Liver (tissue), 9 donors: ENCODE data around the gene MED12L. TPM values are rescaled to one million over a fixed set of nuclear protein-coding genes. Genes with fewer than 3 reads are reported as not detected.

ENCODE experiments used
- DNase-seq: peaks from one replicate; pipeline ENCODE4 v3.0.0-alpha.2; 2017; ENCODE audit warnings: low spot score
- H3K27ac ChIP-seq, 2 donors: one replicate each; pipeline ENCODE4 v1.7.0; 2013; ENCODE audit warnings: inconsistent platforms in 2 of 2, low read length in 2 of 2, control low read depth in 1 of 2, low read depth in 1 of 2, mild to moderate bottlenecking in 1 of 2
- H3K27me3 ChIP-seq, 4 donors: one replicate each; pipeline versions ENCODE4 v1.6.1 to v1.7.0; 2013; ENCODE audit warnings: low read length in 3 of 4, inconsistent platforms in 1 of 4, mild to moderate bottlenecking in 1 of 4, moderate library complexity in 1 of 4; ENCODE audit not compliant: control insufficient read depth in 4 of 4, insufficient read depth in 4 of 4
- H3K36me3 ChIP-seq, 4 donors: one replicate each; pipeline versions ENCODE4 v1.6.1 to v1.7.0; 2013; ENCODE audit warnings: low read length in 3 of 4, mild to moderate bottlenecking in 3 of 4, low read depth in 1 of 4, moderate library complexity in 1 of 4; ENCODE audit not compliant: control insufficient read depth in 4 of 4, insufficient read depth in 3 of 4
- H3K4me1 ChIP-seq, 4 donors: one replicate each; pipeline versions ENCODE4 v1.6.1 to v1.7.0; 2013; ENCODE audit warnings: low read length in 3 of 4, mild to moderate bottlenecking in 3 of 4, moderate library complexity in 1 of 4; ENCODE audit not compliant: control insufficient read depth in 4 of 4, insufficient read depth in 4 of 4
- H3K4me3 ChIP-seq, 3 donors: one replicate each; pipeline versions ENCODE4 v1.6.1 to v1.7.0; 2013; ENCODE audit warnings: low read length in 3 of 3, control low read depth in 1 of 3, low read depth in 1 of 3, mild to moderate bottlenecking in 1 of 3
- H3K9ac ChIP-seq, 2 donors: one replicate each; pipeline ENCODE4 v1.7.0; 2013; ENCODE audit warnings: low read length in 2 of 2, mild to moderate bottlenecking in 2 of 2, moderate library complexity in 2 of 2, control low read depth in 1 of 2, low read depth in 1 of 2
- H3K9me3 ChIP-seq, 4 donors: one replicate each; pipeline versions ENCODE4 v1.6.1 to v1.7.0; 2013; ENCODE audit warnings: low read length in 3 of 4; ENCODE audit not compliant: control insufficient read depth in 4 of 4
- ATF3 ChIP-seq: IDR thresholded peaks from 2 replicates; pipeline ENCODE4 v1.6.1; 2016; ENCODE audit warnings: antibody characterized with exemption
- EGR1 ChIP-seq, 2 donors: IDR thresholded peaks; 2 replicates each; pipeline ENCODE4 v1.6.1; 2016 to 2018; ENCODE audit warnings: antibody characterized with exemption in 2 of 2, low read depth in 2 of 2
- FOXA1 ChIP-seq: IDR thresholded peaks from 2 replicates; pipeline ENCODE4 v1.6.1; 2016; ENCODE audit warnings: antibody characterized with exemption
- FOXA2 ChIP-seq: IDR thresholded peaks from 2 replicates; pipeline ENCODE4 v1.6.1; 2016; ENCODE audit warnings: antibody characterized with exemption
- GABPA ChIP-seq, 2 donors: IDR thresholded peaks in 1 of 2; conservative IDR thresholded peaks in 1 of 2; 2 replicates each; pipeline ENCODE4 v1.6.1; 2016; ENCODE audit warnings: antibody characterized with exemption in 2 of 2, mild to moderate bottlenecking in 1 of 2, moderate library complexity in 1 of 2
- HNF4A ChIP-seq, 2 donors: conservative IDR thresholded peaks; 2 replicates each; pipeline ENCODE4 v1.6.1; 2016; ENCODE audit warnings: antibody characterized with exemption in 2 of 2, mild to moderate bottlenecking in 2 of 2
- HNF4G ChIP-seq: IDR thresholded peaks from 2 replicates; pipeline ENCODE4 v1.6.1; 2016; ENCODE audit warnings: antibody characterized with exemption
- NR2F2 ChIP-seq: IDR thresholded peaks from 2 replicates; pipeline ENCODE4 v1.6.1; 2016; ENCODE audit warnings: antibody characterized with exemption
- RAD21 ChIP-seq, 2 donors: IDR thresholded peaks; 2 replicates each; pipeline ENCODE4 v1.6.1; 2016; ENCODE audit warnings: antibody characterized with exemption in 2 of 2, mild to moderate bottlenecking in 2 of 2
- REST ChIP-seq: IDR thresholded peaks from 2 replicates; pipeline ENCODE4 v1.6.1; 2016; ENCODE audit warnings: antibody characterized with exemption, mild to moderate bottlenecking
- RXRA ChIP-seq, 2 donors: IDR thresholded peaks; 2 replicates each; pipeline ENCODE4 v1.6.1; 2017 to 2018; ENCODE audit warnings: antibody characterized with exemption in 2 of 2, mild to moderate bottlenecking in 1 of 2
- SP1 ChIP-seq: IDR thresholded peaks from 2 replicates; pipeline ENCODE4 v1.6.1; 2018; ENCODE audit warnings: antibody characterized with exemption, mild to moderate bottlenecking
- TAF1 ChIP-seq: conservative IDR thresholded peaks from 2 replicates; pipeline ENCODE4 v1.6.1; 2016; ENCODE audit warnings: antibody characterized with exemption, mild to moderate bottlenecking
- YY1 ChIP-seq: IDR thresholded peaks from 2 replicates; pipeline ENCODE4 v1.6.1; 2016; ENCODE audit warnings: antibody characterized with exemption, mild to moderate bottlenecking
- ZBTB33 ChIP-seq: IDR thresholded peaks from 2 replicates; pipeline ENCODE4 v1.6.1; 2016; ENCODE audit warnings: antibody characterized with exemption
- WGBS: extraction: QIAGEN DNeasy Blood & Tissue Kit; methylation state at CpG from one replicate; pipeline ENCODE4 v1.1.7; 2013; 5-methylcytosine and 5-hydroxymethylcytosine counted together
- polyA plus RNA-seq, 2 donors: library from polyadenylated mRNA; stranded (reverse) in 1 of 2; unstranded in 1 of 2; fragments of 200-250 nt in 1 of 2; fragments of >200 nt in 1 of 2; fragmentation: Nextera tagmentation in 1 of 2; extraction: Ambion mirVana in 1 of 2; gene quantifications; one replicate each; pipeline versions ENCODE4 v1.2.1 to v1.2.3, GENCODE V29; 2013 to 2015
- total RNA-seq, 2 donors: library from RNA; depleted of rRNA; stranded (reverse); fragments of >200 nt; gene quantifications; one replicate each; pipeline ENCODE4 v1.2.3, GENCODE V29; 2014
- donor health status: healthy.
- donor health status: healthy.
- donor health status: healthy.
- donor health status: healthy.
- donor health status: healthy.

The MED12L gene
- total and polyA plus RNA-seq, 4 donors: 0.02 to 2.1 (median 0.49) TPM

GRCh38 chr3:151226088-151226563 lies 140.7 kb downstream of the MED12L start:
- no peak overlapping the region for H3K27ac ChIP-seq
- DNase-seq: no peak
- H3K36me3 ChIP-seq: no peaks in the 10 kb centered on the region
- TF ChIP-seq YY1: peak; percentile 70
- no peak for TF ChIP-seq RAD21 (IDR thresholded peaks at IDR 0.05)
- peaks cover 6 to 27% (median 16%) of the 10 kb centered on the region in 4 donors for H3K4me1 ChIP-seq
- H3K9me3 ChIP-seq: no peaks in the 10 kb centered on the region
- H3K9ac ChIP-seq: no peak overlapping the region
- 30% methylated on average over 4 of the region's 4 CpGs for WGBS
- H3K4me3 ChIP-seq: no peak overlapping the region
- no peaks in the 10 kb centered on the region for H3K27me3 ChIP-seq

GRCh38 chr3:151226825-151227224 lies 141.4 kb downstream of the MED12L start:
- no peak for TF ChIP-seq HNF4G
- TF ChIP-seq SP1: no peak
- TF ChIP-seq ZBTB33: no peak
- TF ChIP-seq EGR1 (IDR thresholded peaks at IDR 0.05; ENCODE audit: low read depth in 2 of 2): no peak
- no peak for TF ChIP-seq ATF3
- TF ChIP-seq NR2F2: no peak
- TF ChIP-seq YY1: no peak
- TF ChIP-seq FOXA1: no peak
- no peak for TF ChIP-seq FOXA2
- no peak for TF ChIP-seq HNF4A (conservative IDR thresholded peaks at IDR 0.05)
- TF ChIP-seq RXRA (IDR thresholded peaks at IDR 0.05): no peak
- no peak for TF ChIP-seq GABPA (IDR thresholded peaks at IDR 0.05 in 1 of 2, conservative IDR thresholded peaks at IDR 0.05 in 1 of 2)
- no peak for TF ChIP-seq TAF1
- no peak for TF ChIP-seq REST
- no peak for TF ChIP-seq RAD21 (IDR thresholded peaks at IDR 0.05)
- H3K36me3 ChIP-seq: no peaks in the 10 kb centered on the region
- no peak overlapping the region for H3K9ac ChIP-seq
- peaks cover 6 to 27% (median 16%) of the 10 kb centered on the region in 4 donors for H3K4me1 ChIP-seq
- 79% methylated on average over 5 of the region's 5 CpGs for WGBS
- no peak overlapping the region for H3K27ac ChIP-seq
- H3K27me3 ChIP-seq: no peaks in the 10 kb centered on the region
- no peak overlapping the region for H3K4me3 ChIP-seq
- no peak for DNase-seq
- no peaks in the 10 kb centered on the region for H3K9me3 ChIP-seq
